ENCODE measurements around the gene ANKS1A.

The ANKS1A gene

DNA sequence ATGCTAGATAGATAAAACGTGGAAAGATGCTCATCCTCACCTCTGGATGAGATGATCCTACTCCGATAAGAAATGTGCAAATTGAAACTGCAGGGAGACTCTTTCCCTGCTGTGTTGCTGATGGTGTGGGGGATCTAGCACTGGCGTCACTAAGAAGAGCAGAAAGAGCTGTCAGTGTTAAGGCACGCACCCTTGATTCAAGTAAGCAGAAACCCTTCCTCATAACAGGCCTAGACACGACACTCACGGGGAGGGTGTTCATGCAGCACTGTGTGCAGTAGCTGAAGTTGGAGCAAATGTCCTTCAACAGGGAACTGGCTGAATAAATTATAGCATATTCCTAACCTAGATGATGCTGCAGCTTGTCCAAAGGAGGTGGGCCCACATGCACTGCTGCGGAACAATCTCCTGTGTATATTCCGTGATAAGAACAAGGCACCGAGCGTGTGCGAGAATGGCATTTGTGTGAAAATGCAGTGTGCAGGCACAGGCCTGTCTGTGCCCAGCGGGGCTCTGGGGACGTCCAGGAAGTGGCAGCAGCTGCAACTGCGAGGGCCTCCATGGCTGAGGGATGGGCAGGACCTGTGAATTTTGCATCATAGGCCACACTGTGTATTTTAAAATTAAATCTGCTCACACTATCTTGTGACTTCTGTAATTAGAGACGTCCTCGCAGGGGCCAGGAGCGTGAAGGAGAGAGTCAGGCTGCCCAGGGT lies 188.1 kb downstream of the ANKS1A start:
- DNase-seq, result no peak

- DNase-seq, result no peak
Measured at GRCh38 chr6:35077713-35078105, 188.7 kb downstream of the ANKS1A start.

- DNase-seq, result no peak
Measured at GRCh38 chr6:35078226-35078850, 189.3 kb downstream of the ANKS1A start.

DNA sequence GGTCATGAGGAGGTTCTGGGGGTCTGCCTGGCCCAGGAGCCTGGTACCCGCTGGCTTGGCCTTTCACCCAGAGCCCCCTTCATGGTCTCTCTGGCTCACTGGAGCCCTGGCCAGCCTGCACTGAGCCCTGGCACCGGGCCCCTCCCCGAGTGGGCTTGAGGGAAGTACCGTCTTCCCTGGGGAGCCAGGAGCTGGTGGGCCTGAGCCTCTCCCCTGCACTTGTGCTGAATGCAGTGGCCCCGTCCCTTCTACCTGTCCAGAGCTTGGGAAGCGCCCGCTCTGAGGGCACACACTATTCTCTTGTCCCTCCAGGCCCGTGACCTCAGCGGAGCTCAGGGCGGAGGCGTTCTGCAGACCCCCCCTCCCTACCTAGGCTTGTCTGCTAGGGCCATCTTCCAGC lies 189.8 kb downstream of the ANKS1A start:
- no peak for DNase-seq

GRCh38 chr6:35079311-35080000 lies 190.4 kb downstream of the ANKS1A start:
- no peak for DNase-seq

DNA sequence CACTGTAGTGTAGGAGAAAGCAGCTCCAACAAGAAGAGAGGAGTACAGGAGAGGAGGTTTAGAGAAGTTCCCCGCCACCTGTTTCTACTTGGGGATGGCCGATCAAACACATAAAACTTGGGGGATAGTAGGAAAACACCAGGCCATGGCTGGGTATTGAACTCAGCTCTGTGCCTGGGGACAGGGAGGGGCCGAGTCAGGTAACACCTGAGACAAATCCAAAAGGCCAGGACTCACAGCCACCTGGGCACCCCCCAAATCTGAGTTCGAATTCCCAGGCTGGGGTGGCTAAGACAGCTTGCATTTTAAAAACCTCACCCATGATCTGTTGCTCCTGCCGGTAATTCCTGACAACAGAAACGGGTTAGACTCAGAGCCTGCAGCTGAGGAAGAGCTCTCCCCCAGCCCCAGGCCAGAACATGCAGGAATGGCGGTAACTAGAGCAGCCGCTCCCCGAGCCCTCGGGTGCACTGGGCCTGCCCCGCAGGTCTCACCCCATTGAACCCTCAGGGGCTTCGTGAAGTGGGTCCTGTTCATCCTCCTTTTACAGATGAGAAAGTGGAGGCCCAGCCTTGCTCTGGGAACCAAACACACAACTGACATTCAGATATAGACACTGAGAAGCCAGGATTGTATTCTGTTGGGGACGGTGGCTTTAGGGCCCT lies 191.1 kb downstream of the ANKS1A start:
- DNase-seq, result no peak

DNA sequence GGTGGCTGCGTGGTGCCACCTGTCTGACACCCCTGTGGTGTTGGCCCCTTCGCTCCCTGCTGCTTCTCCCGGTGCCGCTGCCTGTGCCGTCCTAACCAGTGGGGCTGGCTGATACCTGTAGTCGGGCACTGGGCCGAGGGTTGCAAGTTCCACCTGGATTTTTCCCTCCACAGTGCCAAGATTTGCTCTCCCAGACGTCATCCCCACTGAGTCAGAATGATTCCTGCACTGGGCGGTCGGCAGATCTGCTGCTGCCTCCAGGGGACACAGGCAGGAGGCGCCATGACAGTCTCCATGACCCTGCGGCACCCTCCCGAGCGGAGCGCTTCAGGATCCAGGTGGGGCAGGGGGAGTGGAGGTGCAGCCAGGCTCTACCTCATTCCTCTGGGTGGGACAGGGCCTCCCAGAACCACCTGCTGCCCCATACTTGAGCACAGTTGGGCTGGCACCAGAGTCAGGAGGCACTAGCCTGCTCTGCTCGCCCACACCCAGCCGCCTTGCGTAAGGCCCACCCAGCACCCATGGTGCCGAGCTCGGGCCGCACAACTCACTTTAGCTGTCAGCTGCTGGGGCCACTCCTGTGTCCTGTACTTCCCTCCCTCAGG lies 191.9 kb downstream of the ANKS1A start:
- DNase-seq, result no peak

GRCh38 chr6:35081426-35081851 lies 192.4 kb downstream of the ANKS1A start:
- no peak for DNase-seq

DNA sequence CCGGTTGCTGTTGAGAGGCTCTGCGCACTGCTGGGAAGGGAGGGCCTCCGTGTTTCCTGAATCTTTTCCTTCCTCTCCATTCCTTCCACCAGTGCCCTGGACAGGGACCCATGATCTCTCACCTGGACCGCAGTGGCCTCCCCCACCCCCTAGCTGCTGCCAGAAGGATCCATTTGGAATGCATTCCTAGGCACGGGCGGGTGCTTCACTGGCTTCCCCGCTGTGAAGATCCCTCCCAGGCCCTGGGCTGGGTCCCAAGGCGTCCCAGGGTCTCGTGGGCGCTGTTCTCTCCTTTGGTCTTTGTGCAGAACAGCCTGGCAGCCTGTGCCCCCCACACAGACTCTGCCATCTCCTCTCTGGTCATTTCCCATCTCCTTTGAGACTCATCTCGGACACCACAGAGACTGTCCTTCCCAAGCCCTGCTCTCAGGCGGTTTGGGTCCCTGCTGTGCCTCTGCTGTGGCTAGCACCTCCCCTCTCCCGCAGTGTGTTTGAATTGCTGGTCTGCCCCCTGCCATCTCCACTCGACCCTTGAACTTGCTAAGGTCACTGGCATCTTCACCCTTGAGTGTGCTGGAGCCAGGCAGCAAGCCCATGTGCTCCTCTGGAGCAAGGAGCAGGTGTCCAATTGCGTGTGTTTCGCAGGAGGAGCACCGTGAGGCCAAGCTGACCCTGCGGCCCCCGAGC lies 193.1 kb downstream of the ANKS1A start:
- no peak for DNase-seq

- DNase-seq, result no peak
Measured at GRCh38 chr6:35082733-35083403, 193.8 kb downstream of the ANKS1A start.

DNA sequence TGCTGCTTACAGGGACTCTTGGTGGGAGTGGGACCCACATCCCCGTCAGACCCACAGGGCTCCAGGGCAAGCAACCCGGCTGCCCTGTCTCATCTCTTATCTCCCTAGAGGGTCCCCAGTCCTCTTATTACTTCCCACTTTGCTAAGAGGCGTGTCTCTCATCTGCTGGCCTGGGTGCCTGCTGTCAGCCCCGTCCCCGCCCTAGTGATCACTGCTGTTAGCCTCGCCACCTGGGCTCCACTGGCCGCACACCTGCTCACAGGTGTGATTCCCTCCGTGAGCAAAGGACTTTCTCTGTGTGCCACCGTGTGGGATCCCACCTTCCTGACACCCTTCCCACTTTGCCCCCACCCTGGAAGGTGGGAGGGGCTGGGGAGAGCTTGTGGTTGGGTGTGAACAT lies 194.5 kb downstream of the ANKS1A start:
- DNase-seq, result no peak

- DNase-seq, result no peak
Measured at GRCh38 chr6:35084041-35084491, 195.0 kb downstream of the ANKS1A start.

DNA sequence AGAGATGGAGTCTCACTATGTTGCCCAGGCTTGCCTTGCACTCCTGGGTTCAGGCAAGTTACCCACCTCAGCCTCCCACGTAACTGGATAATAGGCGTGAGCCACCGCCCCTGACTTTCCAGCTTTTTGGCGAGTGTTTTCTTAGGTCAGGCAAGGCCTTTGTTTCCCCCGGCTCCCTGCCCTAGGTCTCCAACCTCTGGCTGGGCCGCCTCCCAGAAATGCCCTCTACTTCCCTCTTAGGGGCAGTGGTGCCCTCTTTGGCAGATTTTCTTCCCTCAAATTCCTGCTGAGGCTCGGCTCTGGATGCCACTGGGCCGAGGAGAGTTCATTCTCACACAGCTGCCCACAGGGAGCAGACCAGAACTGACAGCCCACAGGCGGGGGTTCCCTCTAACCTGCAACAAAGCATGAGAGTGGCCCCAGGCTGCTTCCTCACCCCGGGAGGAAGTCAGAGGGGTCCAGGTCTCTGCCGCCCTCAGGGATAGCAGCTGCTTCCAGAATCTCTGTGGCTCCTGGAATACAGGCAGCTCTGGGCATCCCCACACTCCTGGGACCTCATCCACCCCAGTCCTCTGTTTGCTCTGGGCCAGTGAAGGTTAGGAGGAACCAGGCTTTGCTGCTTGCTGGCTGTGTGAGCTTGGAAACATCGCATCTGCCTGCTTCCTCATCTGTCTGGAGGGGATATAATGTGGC lies 195.6 kb downstream of the ANKS1A start:
- no peak for DNase-seq

DNA sequence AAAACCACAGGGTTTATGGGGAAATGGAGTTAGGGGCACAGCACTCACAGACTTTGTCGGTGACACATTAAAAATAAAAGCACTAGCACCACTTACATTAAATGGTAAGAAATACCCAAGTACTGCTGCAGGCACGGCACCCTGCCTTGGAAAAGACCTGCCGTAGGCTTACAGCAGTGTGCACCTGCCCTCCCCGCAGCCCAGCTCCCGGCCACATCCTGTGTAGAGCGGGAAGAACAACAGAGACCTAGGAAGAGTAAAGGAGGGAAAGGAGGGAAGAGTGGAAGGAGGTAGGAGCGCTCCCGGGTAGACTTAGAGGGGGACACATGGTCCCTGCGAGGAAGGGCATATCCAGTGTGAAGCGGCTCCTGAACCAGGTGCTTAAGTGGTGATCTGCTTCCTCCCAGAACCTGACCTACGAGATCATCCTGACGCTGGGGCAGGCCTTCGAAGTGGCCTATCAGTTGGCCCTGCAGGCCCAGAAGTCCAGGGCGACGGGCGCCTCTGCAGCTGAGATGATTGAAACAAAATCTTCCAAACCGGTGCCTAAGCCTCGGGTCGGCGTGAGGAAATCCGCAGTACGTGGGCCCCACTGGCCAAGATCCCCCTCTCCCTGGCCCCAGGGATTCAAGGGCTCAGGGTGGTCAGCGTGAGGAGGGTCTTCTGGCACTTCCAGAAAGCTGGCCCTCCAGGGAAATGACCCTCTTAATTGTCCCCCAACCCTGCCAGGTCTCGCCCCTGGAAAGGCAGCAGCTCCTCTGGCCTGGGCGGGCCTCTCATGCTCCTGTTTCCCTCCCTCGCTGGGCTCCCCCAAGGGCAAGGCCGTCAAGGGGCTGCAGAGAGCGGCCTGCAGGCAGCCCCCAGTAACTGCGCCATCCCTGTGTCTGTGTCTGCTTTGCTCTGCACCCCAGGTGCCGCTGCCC lies 196.6 kb downstream of the ANKS1A start:
- DNase-seq, result peak in 1 of 2 experiments; percentile 6

- no peak for DNase-seq
Measured at GRCh38 chr6:35086282-35086632, 197.2 kb downstream of the ANKS1A start.

DNA sequence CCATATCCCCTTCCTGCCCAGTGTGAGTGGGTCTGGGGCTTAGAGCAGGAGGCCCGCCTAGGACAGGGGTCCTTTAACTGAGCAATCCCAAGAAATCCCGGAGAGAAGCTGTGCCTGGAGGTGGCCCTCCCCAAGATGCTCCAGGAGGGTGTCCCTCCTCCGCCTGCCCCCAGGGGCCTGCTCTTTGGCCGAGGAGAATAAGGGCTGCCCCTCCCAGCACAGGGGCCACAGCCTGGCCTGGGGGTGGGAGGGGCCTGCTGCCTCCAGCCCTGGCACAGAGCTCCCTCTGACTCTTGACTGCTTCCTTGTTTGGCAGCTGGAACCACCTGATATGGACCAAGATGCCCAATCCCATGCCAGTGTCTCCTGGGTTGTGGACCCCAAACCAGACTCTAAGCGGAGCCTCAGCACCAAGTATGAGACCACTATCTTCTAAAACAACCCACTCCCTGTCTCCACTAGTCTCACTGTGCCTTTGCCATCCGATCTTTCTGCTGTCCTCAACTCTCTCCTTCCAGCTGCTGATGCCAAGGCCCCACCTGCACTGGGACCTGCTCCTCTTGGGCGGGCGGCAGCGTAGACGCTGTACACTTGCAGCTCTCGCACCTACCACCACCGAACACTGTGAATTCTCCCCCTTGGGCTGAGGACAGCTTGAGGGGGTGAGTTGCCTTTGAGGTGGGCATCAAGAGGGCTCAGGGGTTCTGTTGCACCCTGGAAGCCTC lies 197.7 kb downstream of the ANKS1A start:
- peak in 1 of 2 experiments; percentile 7 for DNase-seq

DNA sequence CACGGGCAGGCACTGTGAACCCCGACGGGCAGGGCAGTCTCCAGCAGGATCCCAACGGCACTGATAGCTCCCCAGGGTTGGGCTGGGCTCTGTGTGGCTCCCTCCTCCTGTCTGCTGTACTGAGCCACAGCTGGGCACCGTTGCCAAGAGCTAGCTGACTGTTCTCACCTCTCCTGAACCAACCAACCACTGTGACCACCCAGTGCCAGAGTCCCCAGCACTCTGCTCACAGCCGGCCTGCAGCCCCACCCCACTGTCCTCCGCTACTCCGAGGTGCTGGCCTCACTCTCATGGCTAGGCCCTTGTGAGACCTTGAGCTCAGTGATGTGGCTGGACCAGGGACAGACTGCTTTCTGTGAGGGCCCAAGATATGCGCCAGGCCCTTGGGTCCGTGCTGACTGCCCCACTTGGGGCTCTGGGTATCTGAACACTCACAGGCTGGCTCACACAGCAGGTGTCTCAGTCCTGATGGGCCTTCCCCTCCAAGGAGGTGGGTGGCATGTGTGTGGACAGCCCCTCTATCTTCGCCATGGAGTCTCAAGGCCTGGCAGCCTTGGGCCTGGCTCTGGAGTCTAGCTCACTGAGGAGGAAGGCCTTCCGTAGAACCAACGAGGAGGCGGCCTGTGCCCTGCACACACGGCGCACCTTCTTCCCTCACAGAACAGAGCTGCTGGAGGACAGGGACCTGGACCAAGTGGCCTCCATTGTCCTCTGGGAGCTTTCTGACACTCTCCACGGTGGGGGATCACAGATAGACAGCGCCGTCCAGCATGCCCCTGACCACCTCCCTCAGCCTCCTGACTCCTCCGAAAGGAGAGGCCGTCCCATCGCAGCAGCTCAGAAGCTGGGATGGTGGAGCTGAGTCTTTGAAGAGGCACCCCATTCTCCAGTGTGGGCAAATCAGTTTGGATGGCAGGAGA lies 198.6 kb downstream of the ANKS1A start:
- peak in 1 of 2 experiments; percentile 7 for DNase-seq
